Activated CD4-positive, CD25-positive, alpha-beta regulatory T cell treated with anti-CD3 and anti-CD28 coated beads, Interleukin-2, amount 50 U/mL, for 16 hours (primary cell): ENCODE data around the gene OR5K4.
"Not testable (repeated sequence)": the region's sequence is repeated elsewhere in the genome, so short reads cannot be mapped to it uniquely, and the experiment has no call there.

Source experiments
- DNase-seq: peaks from one replicate; pipeline ENCODE4 v3.0.0-alpha.2; 2020; ENCODE audit warnings: low read depth, low spot score

The OR5K4 gene

DNA sequence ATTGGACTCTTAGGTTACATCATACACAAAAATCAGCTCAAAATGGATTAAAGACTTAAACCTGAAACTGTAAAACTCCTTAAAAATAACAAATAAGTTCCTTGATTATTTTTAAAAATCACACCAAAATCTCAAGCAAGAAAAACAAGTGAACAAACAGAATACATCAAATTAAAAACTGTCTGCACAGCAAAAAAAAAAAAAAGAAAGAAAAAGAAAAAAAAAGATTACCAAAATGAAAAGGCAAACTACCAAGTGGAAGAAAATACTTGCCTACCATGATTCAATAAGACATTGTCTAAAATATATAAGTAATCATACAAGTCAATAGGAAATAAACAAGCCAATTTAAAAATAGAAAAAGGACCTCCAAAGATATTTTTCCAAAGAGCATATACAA is 17.5 kb downstream of the OR5K4 start:
- DNase-seq: no peak

DNA sequence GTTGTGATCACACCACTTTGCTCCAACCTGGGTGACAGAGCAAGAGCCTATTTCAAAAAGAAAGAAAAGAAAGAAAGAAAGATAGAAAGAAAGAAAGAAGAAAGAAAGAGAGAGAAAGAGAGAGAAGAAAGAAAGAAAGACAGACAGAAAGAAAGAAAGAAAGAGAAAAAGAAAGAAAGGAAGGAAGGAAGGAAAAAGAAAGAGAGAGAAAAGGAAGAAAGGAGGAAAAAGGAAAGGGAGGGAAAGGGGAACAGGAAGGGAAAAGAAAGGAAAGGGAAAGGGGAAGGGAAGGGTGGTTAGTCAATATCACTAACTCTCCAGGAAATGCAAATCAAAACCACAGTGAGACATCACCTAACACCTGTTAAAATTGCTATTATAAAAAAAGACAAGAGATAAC is 18.2 kb downstream of the OR5K4 start:
- DNase-seq: no peak

DNA sequence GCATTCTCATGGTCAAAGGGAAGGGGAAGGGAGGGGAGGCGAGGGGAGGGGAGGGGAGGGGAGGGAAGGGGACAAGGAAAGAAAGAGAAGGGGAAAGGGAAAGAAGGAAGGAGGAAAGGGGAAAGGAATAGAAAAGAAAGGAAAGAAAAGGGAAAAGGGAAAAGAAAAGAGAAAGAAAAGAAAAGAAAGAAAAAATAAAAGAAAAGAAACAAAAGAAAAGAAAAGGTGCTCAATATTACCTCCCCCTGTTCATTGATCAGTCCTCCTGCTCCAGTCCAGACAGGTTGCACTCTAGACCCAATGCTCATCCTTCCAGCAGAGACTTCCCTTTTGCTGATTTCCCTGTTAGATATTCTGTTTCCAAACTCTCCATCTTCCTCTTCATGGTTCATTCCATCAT is 18.8 kb downstream of the OR5K4 start:
- no peak for DNase-seq

DNA sequence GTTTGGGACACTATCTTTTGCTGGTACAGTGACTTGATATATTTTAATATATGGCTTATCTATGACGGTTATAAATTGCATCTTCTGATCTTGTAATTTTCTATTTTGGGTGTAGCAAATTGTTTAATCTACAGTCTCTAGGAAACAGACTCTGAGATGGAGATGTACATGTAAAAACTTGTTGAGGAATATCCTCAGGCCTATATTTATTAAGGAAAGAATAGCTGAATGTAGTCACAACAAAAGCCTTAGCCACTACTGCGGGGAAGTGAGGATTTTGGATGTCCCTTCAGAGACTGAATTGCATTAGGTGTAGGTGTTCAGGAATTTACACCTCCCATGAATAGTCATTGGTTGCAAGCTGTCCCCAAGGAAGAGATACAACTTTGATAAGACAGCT is 23.0 kb downstream of the OR5K4 start:
- DNase-seq: no peak

DNA sequence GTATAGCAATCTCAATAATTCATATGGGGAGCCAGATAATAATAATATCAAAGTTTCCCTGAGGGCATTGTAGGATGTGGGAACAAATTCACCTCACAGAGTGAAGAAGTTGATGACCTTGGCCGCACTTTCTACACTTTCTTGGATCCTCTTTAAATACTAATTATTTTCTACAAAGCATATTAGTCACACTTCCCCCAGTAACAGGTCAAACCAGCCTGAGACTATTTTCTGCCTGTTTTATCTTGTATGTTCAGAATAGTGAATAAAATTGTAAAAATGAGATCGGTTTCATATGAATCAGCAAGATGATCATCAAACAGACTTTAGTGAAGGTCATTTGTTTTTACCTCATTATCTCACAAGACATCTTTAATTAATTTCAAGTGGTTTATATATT is 34.5 kb downstream of the OR5K4 start:
- DNase-seq: no peak

DNA sequence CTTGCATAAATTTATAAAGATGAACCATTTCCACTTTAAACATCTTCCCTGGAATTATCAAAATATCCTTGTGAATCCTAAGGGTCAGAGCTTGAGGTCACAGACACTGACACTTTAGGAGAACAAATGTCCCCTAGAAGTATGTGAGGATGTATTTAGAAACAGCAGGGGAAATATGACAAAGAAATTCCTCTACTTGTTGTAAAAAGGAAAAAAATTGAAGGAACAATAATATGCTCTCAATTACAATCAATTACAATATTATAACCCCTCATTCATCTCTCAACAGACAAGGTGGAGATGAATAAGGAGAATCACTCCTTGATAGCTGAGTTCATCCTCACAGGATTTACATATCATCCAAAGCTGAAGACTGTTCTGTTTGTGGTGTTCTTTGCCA is 36.7 kb downstream of the OR5K4 start, which contains the start of gene OR5K3:
OR5K3 (plus strand) TSS at position 301 of the 400 bp plus-strand sequence; CDS start at position 301, 0 bp downstream.
- no peak for DNase-seq

DNA sequence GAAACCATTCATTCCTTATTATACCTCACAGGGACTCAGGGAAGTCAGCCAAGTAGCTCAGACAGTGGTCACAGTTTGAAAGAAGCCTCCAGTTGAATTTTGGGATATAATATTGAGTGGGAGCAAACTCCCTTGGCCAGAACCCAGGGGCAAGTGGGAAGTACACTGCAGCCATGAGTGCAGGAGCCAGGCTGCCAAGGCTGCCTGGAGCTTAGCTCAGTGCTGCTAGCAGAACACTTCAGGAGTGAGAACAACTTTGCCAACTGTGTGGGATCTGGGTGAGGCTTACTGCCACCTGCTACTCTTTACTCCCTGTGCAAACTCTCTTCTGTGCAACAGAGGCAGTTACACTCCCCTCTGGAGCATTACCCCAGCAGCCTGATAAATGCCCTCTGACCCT is 41.4 kb downstream of the OR5K4 start:
- no peak for DNase-seq

DNA sequence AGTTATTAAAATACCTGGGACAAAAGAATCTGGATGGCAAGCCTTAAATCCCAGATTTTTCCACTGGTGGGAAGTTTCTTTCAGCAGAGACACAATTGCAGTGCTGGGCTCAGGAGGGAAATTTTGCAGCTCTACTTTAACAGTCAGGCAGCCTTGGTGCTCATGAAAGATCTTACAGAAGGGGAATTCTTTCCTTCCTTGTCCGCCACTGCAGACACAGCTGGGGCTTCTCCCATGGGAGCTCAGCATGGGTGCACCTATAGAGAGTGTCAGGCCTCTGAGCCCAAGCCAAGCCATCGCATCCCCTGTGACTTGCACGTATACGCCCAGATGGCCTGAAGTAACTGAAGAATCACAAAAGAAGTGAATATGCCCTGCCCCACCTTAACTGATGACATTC is 42.8 kb downstream of the OR5K4 start:
- DNase-seq: not testable (repeated sequence)

DNA sequence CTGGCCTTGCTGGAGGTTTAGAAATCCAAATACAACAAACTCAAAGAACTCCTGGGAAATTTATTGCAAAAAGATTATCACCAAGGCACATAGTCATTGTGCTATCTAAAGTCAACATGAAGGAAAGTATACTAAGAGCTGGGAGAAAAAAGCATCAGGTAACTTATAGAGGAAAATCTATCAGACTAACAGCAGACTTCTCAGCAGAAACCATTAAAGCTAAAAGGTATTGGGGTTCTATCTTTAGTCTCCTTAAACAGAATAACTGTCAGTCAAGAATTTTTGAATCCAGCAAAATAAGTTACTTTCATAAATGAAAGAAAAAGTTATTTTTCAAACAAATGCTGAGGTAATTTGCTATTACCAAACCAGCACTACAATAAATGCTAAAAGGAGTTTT is 44.9 kb downstream of the OR5K4 start:
- DNase-seq: no peak

DNA sequence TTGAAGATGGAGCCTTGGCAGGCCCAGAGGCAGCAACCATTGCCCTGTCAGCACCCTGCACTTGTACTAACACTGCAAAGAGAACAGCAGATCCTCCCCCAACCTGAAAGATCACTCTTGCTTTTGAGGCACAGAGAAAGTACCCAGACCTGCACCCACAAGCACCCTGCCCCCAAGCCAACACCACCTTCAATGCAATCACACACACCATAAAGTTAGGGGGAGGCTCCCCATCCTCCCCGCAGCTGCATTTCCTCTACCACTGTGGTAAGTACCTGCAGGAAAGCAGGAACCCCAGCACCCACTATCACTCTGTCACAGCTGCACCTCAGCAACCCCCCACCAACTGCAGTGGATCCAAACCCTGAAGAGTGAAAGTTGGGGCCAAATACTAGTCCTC is 48.9 kb downstream of the OR5K4 start:
- DNase-seq: no peak

DNA sequence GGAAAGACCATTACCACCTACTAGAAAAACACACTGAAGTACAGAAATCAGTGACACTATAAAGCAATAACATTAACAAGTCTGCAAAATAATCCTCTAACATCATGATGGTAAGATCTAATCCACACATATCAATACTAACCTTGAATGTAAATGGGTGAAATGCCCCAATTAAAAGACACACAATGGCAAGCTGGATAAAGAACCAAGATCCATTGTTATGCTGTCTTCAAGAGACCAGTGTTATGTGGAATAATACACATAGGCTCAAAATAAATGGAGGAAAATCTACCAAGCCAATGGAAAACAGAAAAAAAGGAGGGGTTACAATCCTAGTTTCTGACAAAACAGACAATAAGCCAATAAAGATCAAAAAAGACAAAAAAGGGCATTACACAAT is 50.4 kb downstream of the OR5K4 start:
- DNase-seq: no peak
